SH-SY5Y (cell line): ENCODE data around the gene GAL3ST1.

Experiments used
- GATA2 ChIP-seq: IDR thresholded peaks from 2 replicates; pipeline ENCODE4 v1.6.1; 2011; ENCODE audit warnings: mild to moderate bottlenecking, low read depth, low read length
- GATA3 ChIP-seq: IDR thresholded peaks from 2 replicates; pipeline ENCODE4 v1.6.1; 2011; ENCODE audit warnings: low read depth, mild to moderate bottlenecking, low read length, moderate library complexity

GAL3ST1 gene

GRCh38 chr22:30535182-30535581, 39.3 kb downstream of the GAL3ST1 start:
- TF ChIP-seq GATA2 (no peak), GATA3 (no peak)

- TF ChIP-seq GATA3, result no peak
- TF ChIP-seq GATA2, result no peak
Observed at GRCh38 chr22:30531651-30532608, 42.5 kb downstream of the GAL3ST1 start.

- TF ChIP-seq GATA3 (no peak), GATA2 (no peak)
Observed at GRCh38 chr22:30526656-30527055, 47.8 kb downstream of the GAL3ST1 start.

GRCh38 chr22:30523646-30524489, 50.6 kb downstream of the GAL3ST1 start:
- TF ChIP-seq GATA2, result peak; percentile 33; the same call in 1 of the 2 replicates
- no peak for TF ChIP-seq GATA3

GRCh38 chr22:30521368-30522156, 52.9 kb downstream of the GAL3ST1 start:
- no peak for TF ChIP-seq GATA2

- TF ChIP-seq GATA3 (no peak), GATA2 (no peak)
Observed at GRCh38 chr22:30519842-30520425, 54.5 kb downstream of the GAL3ST1 start.

- no peak for TF ChIP-seq GATA3
- TF ChIP-seq GATA2, result no peak
Observed at GRCh38 chr22:30516731-30517130, 57.7 kb downstream of the GAL3ST1 start.

- TF ChIP-seq GATA2 (no peak), GATA3 (no peak)
Observed at GRCh38 chr22:30516273-30516672, 58.2 kb downstream of the GAL3ST1 start.

GRCh38 chr22:30514252-30514651, 60.2 kb downstream of the GAL3ST1 start:
- no peak for TF ChIP-seq GATA2
- TF ChIP-seq GATA3, result no peak

- TF ChIP-seq GATA2, result no peak
- no peak for TF ChIP-seq GATA3
Observed at GRCh38 chr22:30513462-30513861, 61.0 kb downstream of the GAL3ST1 start.

GRCh38 chr22:30511911-30512310, 62.6 kb downstream of the GAL3ST1 start:
- TF ChIP-seq GATA3 (no peak), GATA2 (no peak)

- no peak for TF ChIP-seq GATA2
- no peak for TF ChIP-seq GATA3
Observed at GRCh38 chr22:30511109-30511508, 63.4 kb downstream of the GAL3ST1 start.

GRCh38 chr22:30508216-30508615, 66.2 kb downstream of the GAL3ST1 start:
- TF ChIP-seq GATA2, result no peak
